Lung microvascular endothelial cell (primary cell): ENCODE results near the gene OR7G2. TPM values are rescaled to one million over a fixed set of nuclear protein-coding genes. Genes with fewer than 3 reads are reported as not detected.

Source experiments
- DNase-seq, 2 donors: peaks; one replicate each; pipeline versions ENCODE4 v3.0.0 to v3.0.0-alpha.2; 2010; ENCODE audit warnings: low read depth in 2 of 2
- total RNA-seq: library from RNA; depleted of rRNA; stranded (reverse); fragments of >200 nt; gene quantifications from 2 replicates; pipeline ENCODE4 v1.2.1, GENCODE V29; 2014

Gene OR7G2
- total RNA-seq = not detected in 2 replicates

- DNase-seq = no peak
Measured at GRCh38 chr19:9107375-9107774, at the start of gene OR7G2. Gene OR7G2 (minus strand): TSS chr19:9107475. CDS start chr19:9103243, 4,232 bp downstream.

GRCh38 chr19:9156304-9156703, 49.0 kb upstream of the OR7G2 start:
- no peak for DNase-seq

GRCh38 chr19:9155591-9155990, 48.3 kb upstream of the OR7G2 start:
- DNase-seq = no peak

GRCh38 chr19:9151367-9151766, 44.1 kb upstream of the OR7G2 start:
- no peak for DNase-seq

- DNase-seq = no peak
Measured at GRCh38 chr19:9150650-9151049, 43.4 kb upstream of the OR7G2 start.

GRCh38 chr19:9149997-9150396, 42.7 kb upstream of the OR7G2 start:
- no peak for DNase-seq

- no peak for DNase-seq
Measured at GRCh38 chr19:9148697-9149096, 41.4 kb upstream of the OR7G2 start.

GRCh38 chr19:9146882-9147281, 39.6 kb upstream of the OR7G2 start:
- DNase-seq = no peak

GRCh38 chr19:9144920-9145319, 37.6 kb upstream of the OR7G2 start:
- DNase-seq = peak in 1 of 2 donors; percentile 11

- DNase-seq = peak; percentile 92 to 93
Measured at GRCh38 chr19:9140159-9140874, 33.0 kb upstream of the OR7G2 start, which contains the start of gene ZNF317. Gene ZNF317 (plus strand): TSS chr19:9140397. CDS start chr19:9156017, 15,620 bp downstream.

GRCh38 chr19:9139609-9140158, 32.4 kb upstream of the OR7G2 start:
- DNase-seq = peak in 1 of 2 donors; percentile 2

GRCh38 chr19:9132422-9132821, 25.1 kb upstream of the OR7G2 start:
- peak in 1 of 2 donors; percentile 48 for DNase-seq

- DNase-seq = no peak
Measured at GRCh38 chr19:9130965-9131364, 23.7 kb upstream of the OR7G2 start.

- DNase-seq = peak in 1 of 2 donors; percentile 96
Measured at GRCh38 chr19:9128171-9128570, 20.9 kb upstream of the OR7G2 start.

- no peak for DNase-seq
Measured at GRCh38 chr19:9126900-9127405, 19.7 kb upstream of the OR7G2 start, which contains the start of gene OR7G3. Gene OR7G3 (minus strand): TSS chr19:9126950. CDS start chr19:9126950, 0 bp downstream.

- no peak for DNase-seq
Measured at GRCh38 chr19:9116547-9116946, 9.3 kb upstream of the OR7G2 start.

- DNase-seq = no peak
Measured at GRCh38 chr19:9115307-9115813, 8.1 kb upstream of the OR7G2 start, which contains the start of gene OR7G1. Gene OR7G1 (minus strand): TSS chr19:9115763. CDS start chr19:9115763, 0 bp downstream.

GRCh38 chr19:9109959-9110358, 2.7 kb upstream of the OR7G2 start:
- DNase-seq = no peak

- DNase-seq = no peak
Measured at GRCh38 chr19:9086761-9087160, 20.5 kb downstream of the OR7G2 start, which contains the start of gene OR1M1. Gene OR1M1 (plus strand): TSS chr19:9087061. CDS start chr19:9093245, 6,184 bp downstream.

GRCh38 chr19:9078651-9079050, 28.6 kb downstream of the OR7G2 start:
- no peak for DNase-seq

GRCh38 chr19:9076901-9077300, 30.4 kb downstream of the OR7G2 start:
- DNase-seq = no peak
